Osteoblast (primary cell): Measurements from ENCODE around the gene B3GNT8. TPM values are rescaled to one million over a fixed set of nuclear protein-coding genes. Genes with fewer than 3 reads are reported as not detected.

Experiments
- DNase-seq: peaks from one replicate; pipeline ENCODE4 v3.0.0; 2011; ENCODE audit warnings: low spot score, mixed read lengths; ENCODE audit not compliant: insufficient read length; ENCODE audit errors: missing footprints
- H2AFZ ChIP-seq: 2 replicates; pipeline ENCODE4 v1.6.0; 2011; ENCODE audit warnings: mild to moderate bottlenecking, low read length
- H3K27ac ChIP-seq: 2 replicates; pipeline ENCODE4 v1.5.1; 2011; ENCODE audit warnings: mild to moderate bottlenecking, low read depth, low read length, moderate library complexity
- H3K27me3 ChIP-seq: 2 replicates; pipeline ENCODE4 v1.6.0; 2012; ENCODE audit warnings: mild to moderate bottlenecking, control low read depth, inconsistent platforms, low read length, moderate library complexity; ENCODE audit not compliant: insufficient read depth
- H3K36me3 ChIP-seq: 2 replicates; pipeline ENCODE4 v1.5.1; 2011; ENCODE audit warnings: mild to moderate bottlenecking, low read length, control low read depth, moderate library complexity; ENCODE audit not compliant: insufficient read depth
- H3K4me1 ChIP-seq: 2 replicates; pipeline ENCODE4 v1.5.1; 2011; ENCODE audit warnings: mild to moderate bottlenecking, low read length, control low read depth, moderate library complexity; ENCODE audit not compliant: insufficient read depth
- H3K4me2 ChIP-seq: 2 replicates; pipeline ENCODE4 v1.6.0; 2011; ENCODE audit warnings: mild to moderate bottlenecking, low read length; ENCODE audit not compliant: insufficient read depth
- H3K4me3 ChIP-seq: fragments of 200-600 bp; sonication (generic); 3 replicates; pipeline ENCODE4 v1.5.1; 2012; ENCODE audit warnings: mild to moderate bottlenecking, low read length, inconsistent platforms; ENCODE audit not compliant: insufficient read depth
- H3K79me2 ChIP-seq: 2 replicates; pipeline ENCODE4 v1.6.0; 2012; ENCODE audit warnings: mild to moderate bottlenecking, low read length, control low read depth, inconsistent platforms; ENCODE audit not compliant: insufficient read depth
- H3K9me3 ChIP-seq: 2 replicates; pipeline ENCODE4 v1.5.1; 2011; ENCODE audit warnings: low read depth, low read length, control low read depth
- H4K20me1 ChIP-seq: 2 replicates; pipeline ENCODE4 v1.6.0; 2012; ENCODE audit warnings: mild to moderate bottlenecking, low read length, control low read depth; ENCODE audit not compliant: insufficient read depth
- CTCF ChIP-seq: IDR thresholded peaks from 2 replicates; pipeline ENCODE4 v1.5.1; 2011; ENCODE audit warnings: mild to moderate bottlenecking, low read depth, low read length, moderate library complexity; ENCODE audit errors: extremely low read depth
- total RNA-seq: library from RNA; depleted of rRNA; stranded (reverse); fragments of >200 nt; gene quantifications from 2 replicates; pipeline ENCODE4 v1.2.3, GENCODE V29; 2012

The B3GNT8 gene
- total RNA-seq, 1 donor = 0.72 TPM

GRCh38 chr19:41416194-41416674 is 10.9 kb downstream of the B3GNT8 start:
- Histone ChIP-seq H3K27me3 (no peaks in the 10 kb centered on the region), H3K79me2 (no peaks in the 10 kb centered on the region), H3K4me2 (no peak overlapping the region), H3K36me3 (peaks cover 24% of the 10 kb centered on the region), H3K27ac (no peak overlapping the region), H3K4me1 (peaks cover 2% of the 10 kb centered on the region), H4K20me1 (no peaks in the 10 kb centered on the region), H2AFZ (no peak overlapping the region), H3K4me3 (no peak overlapping the region), H3K9me3 (no peaks in the 10 kb centered on the region)
- no peak for TF ChIP-seq CTCF
- DNase-seq = peak; percentile 69

GRCh38 chr19:41415154-41415571 is 12.0 kb downstream of the B3GNT8 start:
- Histone ChIP-seq H3K4me2 (no peak overlapping the region), H3K79me2 (no peaks in the 10 kb centered on the region), H3K27ac (no peak overlapping the region), H3K27me3 (no peaks in the 10 kb centered on the region), H3K4me3 (no peak overlapping the region), H3K36me3 (peaks cover 21% of the 10 kb centered on the region), H2AFZ (no peak overlapping the region), H3K4me1 (peaks cover 2% of the 10 kb centered on the region), H3K9me3 (no peaks in the 10 kb centered on the region), H4K20me1 (no peaks in the 10 kb centered on the region)
- no peak for TF ChIP-seq CTCF
- peak; percentile 66 for DNase-seq

GRCh38 chr19:41414461-41414860 is 12.7 kb downstream of the B3GNT8 start:
- H2AFZ ChIP-seq = no peak overlapping the region

GRCh38 chr19:41413947-41414346 is 13.2 kb downstream of the B3GNT8 start:
- DNase-seq = no peak
- no peaks in the 10 kb centered on the region for H3K27me3 ChIP-seq
- no peaks in the 10 kb centered on the region for H3K9me3 ChIP-seq
- no peak overlapping the region for H3K4me3 ChIP-seq
- TF ChIP-seq CTCF = no peak
- no peak overlapping the region for H3K4me2 ChIP-seq
- H2AFZ ChIP-seq = no peak overlapping the region
- no peaks in the 10 kb centered on the region for H3K79me2 ChIP-seq
- H3K4me1 ChIP-seq = peaks cover 10% of the 10 kb centered on the region
- H3K27ac ChIP-seq = no peak overlapping the region
- peaks cover 4% of the 10 kb centered on the region for H4K20me1 ChIP-seq
- peaks cover 12% of the 10 kb centered on the region for H3K36me3 ChIP-seq

More at GRCh38 chr19:41414461-41414860, 12.7 kb downstream of the B3GNT8 start:
- Histone ChIP-seq H3K36me3 (peaks cover 16% of the 10 kb centered on the region), H3K79me2 (no peaks in the 10 kb centered on the region), H3K4me2 (no peak overlapping the region), H4K20me1 (no peaks in the 10 kb centered on the region), H3K9me3 (no peaks in the 10 kb centered on the region), H3K4me3 (no peak overlapping the region), H3K27me3 (no peaks in the 10 kb centered on the region), H3K27ac (no peak overlapping the region), H3K4me1 (peaks cover 5% of the 10 kb centered on the region)
- no peak for TF ChIP-seq CTCF
- peak; percentile 47 for DNase-seq
